ENCODE measurements around the gene TAS2R13. TPM values are rescaled to one million over a fixed set of nuclear protein-coding genes. Genes with fewer than 3 reads are reported as not detected.

The TAS2R13 gene
- total RNA-seq, result not detected

- DNase-seq, result no peak
Observed at GRCh38 chr12:10909462-10909861, at the start of gene TAS2R13. TAS2R13 (minus strand) TSS chr12:10909562; CDS start chr12:10909298, 264 bp downstream.

GRCh38 chr12:10957741-10958140 is 48.4 kb upstream of the TAS2R13 start:
- no peak for DNase-seq

- DNase-seq, result no peak
Observed at GRCh38 chr12:10956085-10956484, 46.7 kb upstream of the TAS2R13 start.

- DNase-seq, result no peak
Observed at GRCh38 chr12:10952645-10953044, 43.3 kb upstream of the TAS2R13 start.

GRCh38 chr12:10943167-10943566 is 33.8 kb upstream of the TAS2R13 start:
- DNase-seq, result no peak

GRCh38 chr12:10941916-10942607 is 32.7 kb upstream of the TAS2R13 start:
- no peak for DNase-seq

GRCh38 chr12:10941369-10941768 is 32.0 kb upstream of the TAS2R13 start:
- no peak for DNase-seq

GRCh38 chr12:10940389-10940788 is 31.0 kb upstream of the TAS2R13 start:
- DNase-seq, result no peak

GRCh38 chr12:10939163-10939562 is 29.8 kb upstream of the TAS2R13 start, which contains the start of gene TAS2R14:
TAS2R14 (minus strand) TSS chr12:10939263; CDS start chr12:10939207, 56 bp downstream.
- DNase-seq, result no peak

- DNase-seq, result no peak
Observed at GRCh38 chr12:10936506-10936905, 27.1 kb upstream of the TAS2R13 start.

- DNase-seq, result no peak
Observed at GRCh38 chr12:10928746-10929286, 19.5 kb upstream of the TAS2R13 start, which contains the start of gene PRH2. PRH2 (plus strand) TSS chr12:10929236; CDS start chr12:10929274, 38 bp downstream.

GRCh38 chr12:10926269-10926668 is 16.9 kb upstream of the TAS2R13 start:
- no peak for DNase-seq

GRCh38 chr12:10919809-10920208 is 10.4 kb upstream of the TAS2R13 start:
- DNase-seq, result no peak

GRCh38 chr12:10910380-10910779 is 1.0 kb upstream of the TAS2R13 start:
- no peak for DNase-seq

GRCh38 chr12:10904686-10905085 is 4.7 kb downstream of the TAS2R13 start:
- DNase-seq, result no peak

GRCh38 chr12:10901427-10901826 is 7.9 kb downstream of the TAS2R13 start:
- DNase-seq, result no peak

- DNase-seq, result no peak
Observed at GRCh38 chr12:10900972-10901371, 8.4 kb downstream of the TAS2R13 start.

GRCh38 chr12:10900530-10900929 is 8.8 kb downstream of the TAS2R13 start:
- DNase-seq, result no peak

- no peak for DNase-seq
Observed at GRCh38 chr12:10896854-10897253, 12.5 kb downstream of the TAS2R13 start.

- DNase-seq, result no peak
Observed at GRCh38 chr12:10891937-10892336, 17.4 kb downstream of the TAS2R13 start.

GRCh38 chr12:10889226-10889625 is 20.1 kb downstream of the TAS2R13 start:
- DNase-seq, result no peak

- DNase-seq, result no peak
Observed at GRCh38 chr12:10884086-10884725, 25.2 kb downstream of the TAS2R13 start, which contains the start of gene PRH1. PRH1 (minus strand) TSS chr12:10884255; CDS start chr12:10884217, 38 bp downstream.

GRCh38 chr12:10873378-10873777 is 36.0 kb downstream of the TAS2R13 start:
- DNase-seq, result no peak

- no peak for DNase-seq
Observed at GRCh38 chr12:10867381-10867780, 42.0 kb downstream of the TAS2R13 start.

Measured in effector CD4-positive, alpha-beta T cell (primary cell).